GM18499 (cell line): Measurements from ENCODE around the gene DTNBP1.

Source experiments
- ATAC-seq: cut with Tn5 transposase; IDR thresholded peaks from one replicate; pipeline ENCODE4 v1.9.1; 2021; ENCODE audit warnings: moderate number of reproducible peaks; ENCODE audit not compliant: insufficient read depth, unreplicated experiment

Gene DTNBP1

DNA sequence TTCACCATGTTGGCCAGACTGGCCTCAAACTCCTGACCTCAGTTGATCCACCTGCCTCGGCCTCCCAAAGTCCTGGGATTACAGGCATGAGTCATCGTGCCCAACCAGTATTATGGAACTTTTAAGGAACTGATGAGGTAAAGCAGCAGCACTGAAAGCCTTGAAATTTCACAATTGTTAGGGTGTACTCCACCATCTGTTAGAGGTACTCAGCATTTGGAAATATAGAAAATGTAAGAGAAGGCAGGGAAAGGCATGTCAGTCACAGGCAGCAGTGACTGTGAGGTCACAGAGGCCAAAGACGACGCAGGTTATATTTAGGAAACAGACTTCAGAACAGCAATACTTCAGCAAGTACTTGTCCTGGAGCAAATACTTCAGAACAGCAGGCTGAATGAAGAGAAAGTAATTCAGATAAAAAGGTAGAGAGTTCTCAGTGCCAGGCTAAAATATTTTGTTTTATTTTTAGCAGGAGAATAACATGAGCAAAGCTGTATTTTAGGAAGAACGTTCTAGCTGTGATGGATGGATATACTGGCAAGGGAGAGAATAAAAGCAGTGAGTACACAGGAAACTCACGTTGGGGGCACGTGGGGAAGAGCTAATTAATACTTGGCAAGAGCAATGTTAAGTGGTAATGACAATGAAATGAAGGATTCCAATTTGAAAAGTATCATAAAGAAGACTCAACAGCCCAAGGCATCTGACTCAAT lies 67.2 kb downstream of the DTNBP1 start:
- ATAC-seq = no peak

DNA sequence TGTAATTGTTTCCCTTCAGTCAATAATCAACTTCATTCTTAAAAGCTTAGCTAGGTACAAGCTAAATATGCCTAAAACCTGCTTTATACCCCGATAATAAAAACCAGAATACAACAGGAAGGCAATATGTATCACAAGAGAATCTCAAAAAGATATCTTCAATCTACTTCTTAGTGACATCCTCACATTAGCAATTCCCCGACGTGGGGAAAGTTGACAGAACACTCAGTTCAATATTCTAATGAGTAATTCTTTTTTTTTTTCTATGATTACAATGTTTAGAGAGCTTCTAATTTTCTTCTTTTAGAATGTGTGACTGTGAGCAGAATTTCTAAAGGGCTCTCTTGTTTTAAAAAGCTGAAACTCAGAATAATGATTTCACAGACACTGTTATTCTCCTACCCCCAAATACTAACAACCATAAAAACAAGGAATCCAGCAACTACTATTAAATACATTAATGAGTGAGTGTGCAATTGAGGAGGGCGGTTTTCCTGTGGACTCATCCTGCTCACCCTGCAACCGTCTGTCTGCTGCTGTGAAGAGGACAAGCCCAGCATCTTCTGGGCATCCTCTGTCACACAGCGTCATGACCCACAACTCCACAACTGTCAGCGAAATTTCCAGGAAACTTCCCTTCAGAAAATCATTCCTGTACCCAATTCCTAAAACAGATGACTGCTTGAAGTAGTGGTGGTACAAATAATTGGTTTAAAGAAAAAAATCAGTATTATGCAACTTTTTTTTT lies 68.1 kb downstream of the DTNBP1 start:
- ATAC-seq = no peak

DNA sequence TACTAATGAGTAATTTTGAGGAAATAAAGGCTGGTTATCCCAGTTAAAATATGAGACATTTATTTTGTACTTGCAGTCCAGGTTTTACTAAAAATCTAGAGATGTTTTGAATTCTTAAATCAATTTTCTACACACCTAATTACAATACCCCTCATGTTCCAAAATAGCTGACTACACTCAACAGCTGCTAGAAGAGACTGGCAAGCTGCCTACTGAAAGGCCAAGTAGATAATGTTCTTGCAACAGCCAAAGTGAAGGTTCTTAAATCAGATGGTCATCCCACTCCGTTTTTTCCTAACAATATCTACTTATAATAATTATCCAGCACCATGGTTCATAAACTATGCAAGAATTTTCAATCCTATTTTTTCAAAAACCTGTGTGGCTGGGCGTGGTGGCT lies 69.0 kb downstream of the DTNBP1 start:
- no peak for ATAC-seq

- ATAC-seq = no peak
Observed at GRCh38 chr6:15592610-15593009, 70.2 kb downstream of the DTNBP1 start.

DNA sequence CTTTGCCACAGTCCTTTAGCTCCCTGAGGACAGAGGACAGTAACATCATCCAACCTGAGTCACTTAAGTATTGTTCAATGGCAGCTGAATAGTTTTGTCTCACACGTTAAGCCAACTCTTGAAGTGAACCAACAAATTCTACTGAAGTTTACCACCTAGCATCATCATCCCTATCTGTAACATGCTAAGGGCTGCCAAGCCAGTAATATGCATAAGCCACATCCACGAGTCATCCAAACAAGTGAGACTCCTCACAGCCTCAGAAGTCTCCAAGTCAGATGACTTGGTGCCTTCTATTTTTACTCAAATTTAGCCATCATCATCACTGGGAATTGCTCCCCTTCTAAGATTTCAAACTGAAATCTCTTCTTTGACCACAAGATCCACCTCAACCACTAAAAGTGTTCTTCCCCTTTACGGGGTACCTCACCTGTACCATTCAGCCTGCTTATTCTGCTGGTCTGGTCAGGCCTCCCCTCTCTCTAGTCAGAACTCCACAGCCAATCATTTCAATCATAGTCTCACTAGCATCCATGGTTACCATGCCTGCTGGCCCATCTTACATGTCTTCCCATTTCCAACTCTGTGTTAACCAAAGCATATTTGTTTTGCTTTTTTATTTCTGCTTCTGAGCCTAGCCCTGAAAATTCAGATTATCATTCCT lies 73.7 kb downstream of the DTNBP1 start:
- ATAC-seq = no peak

GRCh38 chr6:15586503-15586902 lies 76.3 kb downstream of the DTNBP1 start:
- ATAC-seq = no peak

DNA sequence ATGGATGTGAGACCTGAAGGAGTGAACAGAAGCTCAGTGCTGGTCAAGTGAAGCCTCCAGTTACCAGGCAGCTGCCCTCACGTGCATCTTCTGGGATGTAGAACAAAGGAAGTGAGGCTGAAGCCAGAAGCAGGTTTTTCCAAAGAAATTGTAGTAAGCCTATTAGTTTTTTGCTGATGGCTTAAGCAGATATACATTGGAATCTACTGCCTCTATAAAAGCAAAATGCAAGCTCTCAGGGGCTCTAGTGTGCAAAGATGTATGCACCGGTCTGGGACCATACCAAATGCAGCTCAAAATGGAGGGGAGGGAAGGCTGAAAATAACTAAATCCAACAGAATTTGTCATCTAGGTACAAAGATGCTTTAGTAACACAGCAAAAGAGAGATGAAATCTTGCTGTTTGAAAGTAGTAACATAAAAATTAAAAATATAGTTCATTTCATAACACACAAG lies 77.0 kb downstream of the DTNBP1 start:
- no peak for ATAC-seq

- no peak for ATAC-seq
Observed at GRCh38 chr6:15582499-15582898, 80.3 kb downstream of the DTNBP1 start.

DNA sequence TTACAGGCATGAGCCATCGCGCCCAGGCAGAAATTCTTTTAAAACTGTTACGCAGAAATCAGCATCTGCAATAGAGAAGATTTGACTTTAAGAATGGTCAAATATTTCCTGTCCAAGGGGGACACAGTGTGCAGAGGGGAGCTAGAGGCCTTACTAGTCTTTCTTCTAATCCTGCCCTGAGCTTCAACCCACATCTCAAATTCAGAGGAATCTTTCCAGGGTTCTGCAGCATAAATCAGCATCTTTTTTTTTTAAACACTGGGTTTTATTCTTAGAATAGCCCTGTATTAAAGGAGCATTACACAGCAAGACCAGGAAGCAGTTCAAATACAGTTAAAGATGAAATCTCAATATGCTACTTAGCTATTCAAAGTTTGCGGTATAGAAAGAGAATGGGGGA lies 81.1 kb downstream of the DTNBP1 start:
- no peak for ATAC-seq

DNA sequence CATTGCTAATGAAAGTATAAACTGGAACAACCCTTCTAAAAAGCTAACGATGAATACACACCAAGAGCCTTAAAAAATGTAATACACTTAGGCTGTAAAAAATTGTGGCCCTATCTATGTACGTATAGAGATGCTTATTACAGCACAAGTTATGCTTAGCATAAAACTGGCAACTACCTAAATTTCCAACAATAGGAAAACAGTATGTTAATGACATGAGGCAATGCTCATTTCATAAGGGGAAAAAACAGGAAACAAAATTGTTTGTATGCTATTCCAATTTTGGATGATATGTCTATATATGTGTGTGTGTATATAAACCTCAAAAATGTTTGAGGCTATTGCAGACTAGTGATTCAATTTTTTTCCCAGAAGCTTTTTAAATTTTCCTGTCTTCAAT lies 82.5 kb downstream of the DTNBP1 start:
- no peak for ATAC-seq

DNA sequence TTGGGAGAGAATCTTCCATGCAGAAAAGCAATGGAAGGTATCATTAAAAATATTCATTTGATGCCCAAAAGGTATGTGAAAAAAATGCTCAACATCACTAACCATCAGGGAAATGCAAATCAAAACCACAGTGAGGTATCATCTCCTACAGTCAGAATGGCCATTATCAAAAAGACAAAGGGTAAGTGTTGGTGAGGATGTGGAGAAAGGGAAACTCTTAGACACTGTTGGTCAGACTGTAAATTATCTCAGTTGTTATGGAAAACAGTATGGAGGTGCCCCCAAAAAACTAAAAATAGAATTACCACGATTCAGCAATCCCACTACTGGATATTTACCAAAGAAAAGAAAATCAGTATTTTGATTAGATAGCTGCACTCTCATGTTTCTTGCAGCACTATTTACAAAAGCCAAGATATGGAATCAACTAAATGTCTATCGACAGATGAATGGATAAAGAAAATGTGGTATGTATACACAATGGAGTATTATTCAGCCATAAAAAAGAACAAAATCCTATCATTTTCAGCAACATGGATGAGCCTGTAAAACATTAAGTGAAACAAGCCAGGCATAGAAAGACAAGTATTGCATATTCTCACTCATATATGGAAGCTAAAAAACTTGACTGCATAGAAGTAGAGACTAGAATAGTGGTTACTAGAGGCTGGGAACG lies 84.0 kb downstream of the DTNBP1 start:
- no peak for ATAC-seq

- no peak for ATAC-seq
Observed at GRCh38 chr6:15577550-15578171, 85.2 kb downstream of the DTNBP1 start.

- ATAC-seq = no peak
Observed at GRCh38 chr6:15577106-15577505, 85.7 kb downstream of the DTNBP1 start.

- no peak for ATAC-seq
Observed at GRCh38 chr6:15575357-15576033, 87.3 kb downstream of the DTNBP1 start.

DNA sequence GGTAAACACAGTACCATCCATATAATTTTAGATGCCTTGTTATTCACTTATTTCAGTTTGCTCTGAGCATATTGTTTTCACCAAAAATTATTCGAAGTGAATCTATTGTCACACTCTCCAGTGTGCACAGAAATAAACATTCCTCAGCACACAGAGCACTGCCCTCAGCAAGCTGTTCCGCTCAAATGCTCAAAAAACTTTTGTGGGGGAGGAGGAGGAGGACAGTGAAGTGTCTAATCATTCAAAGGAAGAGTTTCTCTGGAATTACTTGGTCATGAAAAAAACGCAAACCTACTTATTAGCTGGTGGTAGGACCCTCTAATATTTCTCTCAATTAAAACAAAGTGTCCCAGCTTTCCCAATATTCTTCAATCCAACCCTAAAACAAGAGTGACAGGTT lies 88.3 kb downstream of the DTNBP1 start:
- ATAC-seq = no peak

DNA sequence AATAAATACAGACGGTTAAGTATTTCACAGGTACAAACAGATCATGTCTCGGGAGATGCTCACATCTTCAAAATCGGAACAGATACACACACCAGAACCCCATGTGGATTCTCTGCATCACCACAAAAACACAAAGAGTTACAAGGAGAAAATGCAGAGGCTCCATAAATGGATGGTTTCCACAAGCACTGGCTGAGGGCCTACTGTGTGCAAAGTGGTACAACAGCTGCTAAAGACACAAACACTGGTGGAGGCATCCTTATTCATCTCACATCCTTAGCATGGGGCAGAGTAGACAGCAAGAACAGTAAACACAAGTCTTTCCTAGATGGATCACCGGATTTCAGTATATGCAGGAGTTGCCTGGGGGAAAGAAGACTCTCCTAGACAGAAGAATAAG lies 88.8 kb downstream of the DTNBP1 start:
- no peak for ATAC-seq

DNA sequence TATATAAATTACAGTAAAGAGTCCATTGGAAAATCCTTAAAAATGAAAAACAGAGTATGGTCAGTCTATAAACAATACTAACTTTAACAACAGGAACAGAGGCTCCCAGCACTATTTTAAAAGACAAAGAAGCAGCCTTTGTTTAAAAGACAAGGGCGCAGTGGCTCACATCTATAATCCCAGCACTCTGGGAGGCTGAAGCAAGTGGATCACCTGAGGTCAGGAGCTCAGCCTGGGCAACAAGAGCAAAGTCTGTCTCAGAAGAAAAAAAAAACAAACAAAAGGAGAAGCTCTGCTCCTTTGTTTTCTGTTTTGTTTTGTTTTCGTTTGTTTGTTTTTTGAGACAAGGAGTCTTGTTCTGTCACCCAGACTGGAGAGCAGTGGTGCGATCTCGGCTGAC lies 89.4 kb downstream of the DTNBP1 start:
- ATAC-seq = no peak

- ATAC-seq = no peak
Observed at GRCh38 chr6:15572296-15573016, 90.4 kb downstream of the DTNBP1 start.

DNA sequence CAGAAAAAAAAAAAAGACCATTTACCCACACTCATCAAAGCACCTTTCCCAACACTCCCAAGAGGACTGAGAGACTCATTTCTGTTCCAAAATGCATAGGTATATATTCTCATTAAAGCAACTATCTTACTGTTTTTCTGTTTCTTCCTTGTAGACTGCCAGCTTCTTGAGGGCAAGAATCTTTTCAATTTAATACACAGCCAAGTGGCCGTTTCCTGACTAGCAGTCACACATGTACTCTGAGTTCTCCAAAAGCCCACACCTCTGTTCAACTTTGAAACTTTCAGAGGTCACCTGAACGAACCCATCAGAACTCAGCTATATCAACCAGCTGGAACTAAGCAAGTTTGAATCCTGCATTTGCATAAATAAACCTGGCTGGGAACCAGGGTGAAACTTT lies 92.7 kb downstream of the DTNBP1 start:
- ATAC-seq = no peak
